ENCODE data around the gene SEMA3G. TPM values are rescaled to one million over a fixed set of nuclear protein-coding genes. Genes with fewer than 3 reads are reported as not detected.

SEMA3G gene
- total and polyA plus RNA-seq, 2 donors from 2014 or later: 25.7 to 28.2 TPM

DNA sequence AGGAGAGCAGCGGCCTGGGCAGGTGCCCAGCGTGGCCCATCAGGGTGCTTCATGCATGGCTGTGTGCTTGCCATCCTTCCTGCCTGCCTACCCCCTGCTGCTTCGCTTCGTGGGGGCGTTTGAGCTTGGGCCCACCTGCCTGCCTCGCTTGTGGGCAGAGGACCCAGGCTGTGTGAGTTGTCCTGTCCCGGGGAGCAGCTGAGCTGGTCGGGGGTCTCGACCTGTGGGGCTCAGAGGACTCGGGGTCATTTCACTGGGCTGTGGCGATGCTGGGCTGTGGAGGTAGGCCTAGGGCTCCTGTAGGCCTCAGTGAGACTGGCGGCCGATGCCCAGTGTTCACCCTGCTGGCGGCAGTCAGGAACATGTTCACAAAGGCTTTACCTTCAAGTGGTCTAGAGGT lies 38.2 kb upstream of the SEMA3G start:
- H3K27ac ChIP-seq (ENCODE audit: low read depth in 2 of 2, low read length in 2 of 2): no peak overlapping the region
- FAIRE-seq: no peak
- no peak overlapping the region for H3K4me3 ChIP-seq (ENCODE audit: low read length in 3 of 3)
- no peaks in the 10 kb centered on the region for H3K27me3 ChIP-seq (ENCODE audit: control insufficient read depth, insufficient read depth, low read length)
- no peaks in the 10 kb centered on the region for H3K9me3 ChIP-seq (ENCODE audit: control insufficient read depth in 2 of 3, insufficient read depth in 1 of 3, low read length in 3 of 3)
- H3K36me3 ChIP-seq (ENCODE audit: control insufficient read depth in 2 of 3, insufficient read depth in 3 of 3, low read length in 3 of 3): peaks cover 4 to 63% (median 24%) of the 10 kb centered on the region in 3 donors
- DNase-seq: peak in 1 of 5 donors; percentile 50
- no peaks in the 10 kb centered on the region for H3K4me1 ChIP-seq (ENCODE audit: control insufficient read depth in 2 of 3, insufficient read depth in 2 of 3, low read depth in 1 of 3, low read length in 3 of 3)
- TF ChIP-seq, protein P1, sequence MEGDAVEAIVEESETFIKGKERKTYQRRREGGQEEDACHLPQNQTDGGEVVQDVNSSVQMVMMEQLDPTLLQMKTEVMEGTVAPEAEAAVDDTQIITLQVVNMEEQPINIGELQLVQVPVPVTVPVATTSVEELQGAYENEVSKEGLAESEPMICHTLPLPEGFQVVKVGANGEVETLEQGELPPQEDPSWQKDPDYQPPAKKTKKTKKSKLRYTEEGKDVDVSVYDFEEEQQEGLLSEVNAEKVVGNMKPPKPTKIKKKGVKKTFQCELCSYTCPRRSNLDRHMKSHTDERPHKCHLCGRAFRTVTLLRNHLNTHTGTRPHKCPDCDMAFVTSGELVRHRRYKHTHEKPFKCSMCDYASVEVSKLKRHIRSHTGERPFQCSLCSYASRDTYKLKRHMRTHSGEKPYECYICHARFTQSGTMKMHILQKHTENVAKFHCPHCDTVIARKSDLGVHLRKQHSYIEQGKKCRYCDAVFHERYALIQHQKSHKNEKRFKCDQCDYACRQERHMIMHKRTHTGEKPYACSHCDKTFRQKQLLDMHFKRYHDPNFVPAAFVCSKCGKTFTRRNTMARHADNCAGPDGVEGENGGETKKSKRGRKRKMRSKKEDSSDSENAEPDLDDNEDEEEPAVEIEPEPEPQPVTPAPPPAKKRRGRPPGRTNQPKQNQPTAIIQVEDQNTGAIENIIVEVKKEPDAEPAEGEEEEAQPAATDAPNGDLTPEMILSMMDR (IDR thresholded peaks at IDR 0.05; ENCODE audit: borderline replicate concordance, extremely low read depth, insufficient read depth): no peak
- H3K9ac ChIP-seq (ENCODE audit: low read length in 3 of 3): no peak overlapping the region
- intact Hi-C loops (cut with DNase I): no loop called here

DNA sequence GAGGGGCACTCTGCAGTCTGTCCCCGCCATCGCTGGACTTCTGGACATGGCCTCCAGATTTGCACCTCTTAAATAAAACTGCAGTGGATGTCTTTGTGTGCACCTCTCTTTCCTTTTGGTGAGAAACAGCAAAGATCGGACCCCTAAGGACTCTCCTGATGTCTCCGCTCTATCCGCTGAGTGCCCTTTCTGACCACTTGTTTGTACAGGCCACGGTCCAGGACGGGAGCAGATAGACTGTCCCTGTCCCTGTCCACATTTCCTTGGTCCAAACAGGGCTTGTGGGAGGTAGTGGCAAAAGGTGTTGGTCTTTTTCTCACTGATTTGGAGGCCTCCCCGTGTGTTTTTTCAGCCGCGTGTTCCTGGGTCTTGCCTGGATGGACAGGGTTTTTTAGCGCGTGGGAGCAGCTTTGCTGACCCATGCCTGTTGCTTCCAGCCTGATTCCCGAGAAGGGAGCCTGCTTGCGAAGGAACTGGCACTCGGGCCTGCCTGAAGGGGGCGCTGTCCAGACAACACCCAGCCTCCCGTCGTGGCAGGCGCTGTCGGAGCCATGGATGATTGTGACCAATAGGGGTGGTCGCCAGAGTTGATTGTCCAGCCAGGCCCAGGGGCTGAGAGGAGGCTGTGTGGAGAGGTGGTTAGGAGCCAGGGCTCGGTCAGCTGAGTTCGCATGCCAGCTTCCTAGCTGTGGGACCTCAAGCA lies 37.1 kb upstream of the SEMA3G start:
- DNase-seq (peak in 2 of 5 donors; percentile 27 to 68), FAIRE-seq (no peak)
- Histone ChIP-seq H3K36me3 (ENCODE audit: control insufficient read depth in 2 of 3, insufficient read depth in 3 of 3, low read length in 3 of 3) (peaks cover 8 to 64% (median 31%) of the 10 kb centered on the region in 3 donors), H3K27me3 (ENCODE audit: control insufficient read depth, insufficient read depth, low read length) (no peaks in the 10 kb centered on the region), H3K9ac (ENCODE audit: low read length in 3 of 3) (no peak overlapping the region), H3K4me3 (ENCODE audit: low read length in 3 of 3) (no peak overlapping the region), H3K27ac (ENCODE audit: low read depth in 2 of 2, low read length in 2 of 2) (no peak overlapping the region), H3K9me3 (ENCODE audit: control insufficient read depth in 2 of 3, insufficient read depth in 1 of 3, low read length in 3 of 3) (no peaks in the 10 kb centered on the region), H3K4me1 (ENCODE audit: control insufficient read depth in 2 of 3, insufficient read depth in 2 of 3, low read depth in 1 of 3, low read length in 3 of 3) (no peaks in the 10 kb centered on the region)
- intact Hi-C loops (cut with DNase I): no loop called here
- TF ChIP-seq, protein P1 (IDR thresholded peaks at IDR 0.05; ENCODE audit: borderline replicate concordance, extremely low read depth, insufficient read depth): peak; percentile 20

DNA sequence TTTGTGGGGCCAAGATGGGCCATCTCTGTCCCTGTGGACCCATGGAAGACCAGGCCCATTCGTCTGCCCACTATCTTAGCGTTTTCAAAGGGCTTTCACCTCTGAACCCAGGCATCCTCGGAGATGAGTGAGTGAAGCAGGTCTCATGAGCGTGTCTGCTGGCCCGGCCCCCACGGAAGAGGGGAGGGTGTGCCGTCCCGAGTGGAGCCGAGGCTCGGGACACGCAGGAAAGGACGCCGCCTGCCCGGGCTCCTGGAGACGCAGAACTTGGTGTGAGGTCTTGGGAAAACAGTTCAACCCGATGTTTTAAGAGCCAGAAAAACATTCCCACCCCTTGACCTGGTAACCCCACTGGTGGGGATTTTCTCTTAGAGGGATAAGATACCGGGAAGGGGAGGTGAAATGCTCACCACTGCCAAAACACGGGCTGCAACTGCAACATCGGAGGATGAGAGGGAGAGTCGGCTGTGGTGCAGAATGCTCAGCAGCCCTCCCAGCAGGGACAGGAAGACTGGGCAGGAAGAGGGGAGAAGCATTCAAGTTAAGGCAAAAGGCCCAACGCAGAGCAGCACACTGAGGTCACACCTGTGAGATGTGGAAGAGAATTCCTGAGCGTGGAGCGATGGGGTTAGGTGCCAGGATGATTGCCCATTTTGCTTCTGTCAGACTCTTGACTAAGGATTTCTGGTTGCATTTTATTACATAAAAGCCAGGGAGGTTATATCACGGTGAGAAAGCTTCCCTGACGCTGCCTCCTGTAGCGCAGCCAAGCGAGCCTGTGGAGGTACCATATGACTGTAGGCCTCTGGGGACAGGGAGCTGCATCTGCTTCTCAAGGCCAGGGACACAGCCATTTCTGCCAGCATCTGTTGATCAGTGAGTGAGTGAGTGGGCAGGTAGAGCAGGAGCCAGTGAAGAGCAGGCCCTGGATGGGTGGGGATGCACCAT lies 36.1 kb upstream of the SEMA3G start:
- Histone ChIP-seq H3K9ac (ENCODE audit: low read length in 3 of 3) (no peak overlapping the region), H3K27ac (ENCODE audit: low read depth in 2 of 2, low read length in 2 of 2) (no peak overlapping the region), H3K4me3 (ENCODE audit: low read length in 3 of 3) (no peak overlapping the region), H3K9me3 (ENCODE audit: control insufficient read depth in 2 of 3, insufficient read depth in 1 of 3, low read length in 3 of 3) (no peaks in the 10 kb centered on the region), H3K4me1 (ENCODE audit: control insufficient read depth in 2 of 3, insufficient read depth in 2 of 3, low read depth in 1 of 3, low read length in 3 of 3) (no peaks in the 10 kb centered on the region), H3K36me3 (ENCODE audit: control insufficient read depth in 2 of 3, insufficient read depth in 3 of 3, low read length in 3 of 3) (peaks cover 11 to 65% (median 36%) of the 10 kb centered on the region in 3 donors), H3K27me3 (ENCODE audit: control insufficient read depth, insufficient read depth, low read length) (no peaks in the 10 kb centered on the region)
- DNase-seq (no peak), FAIRE-seq (no peak)
- TF ChIP-seq, protein P1 (IDR thresholded peaks at IDR 0.05; ENCODE audit: borderline replicate concordance, extremely low read depth, insufficient read depth): no peak
- intact Hi-C loops (cut with DNase I): no loop called here

Measured in kidney (tissue), 14 donors.